ENCODE data around the gene TFAP2A.

GRCh38 chr6:10449751-10450150 lies 34.9 kb upstream of the TFAP2A start:
- no peak for TF ChIP-seq BHLHE40 (IDR thresholded peaks at IDR 0.05; ENCODE audit: borderline replicate concordance)
- TF ChIP-seq SP1 (IDR thresholded peaks at IDR 0.05) = no peak
- no peak for TF ChIP-seq FOXM1 (IDR thresholded peaks at IDR 0.05; ENCODE audit: borderline replicate concordance)
- no peak for TF ChIP-seq ZNF384 (IDR thresholded peaks at IDR 0.05)
- no peak for TF ChIP-seq FOXK2 (IDR thresholded peaks at IDR 0.05)
- no peak for TF ChIP-seq LEF1 (IDR thresholded peaks at IDR 0.05; ENCODE audit: borderline replicate concordance)
- TF ChIP-seq FOXA1 (IDR thresholded peaks at IDR 0.05) = no peak
- TF ChIP-seq ELF4 (IDR thresholded peaks at IDR 0.05) = no peak
- no peak for TF ChIP-seq SUZ12 (IDR thresholded peaks at IDR 0.05)
- TF ChIP-seq NFRKB (IDR thresholded peaks at IDR 0.05) = no peak
